ENCODE data around the gene PHLDB1. TPM values are rescaled to one million over a fixed set of nuclear protein-coding genes. Genes with fewer than 3 reads are reported as not detected.

Gene PHLDB1
- polyA plus RNA-seq, 2 of the 4 experiments (the other 2 are of a cell fraction), result 5.9 to 20.0 TPM

DNA sequence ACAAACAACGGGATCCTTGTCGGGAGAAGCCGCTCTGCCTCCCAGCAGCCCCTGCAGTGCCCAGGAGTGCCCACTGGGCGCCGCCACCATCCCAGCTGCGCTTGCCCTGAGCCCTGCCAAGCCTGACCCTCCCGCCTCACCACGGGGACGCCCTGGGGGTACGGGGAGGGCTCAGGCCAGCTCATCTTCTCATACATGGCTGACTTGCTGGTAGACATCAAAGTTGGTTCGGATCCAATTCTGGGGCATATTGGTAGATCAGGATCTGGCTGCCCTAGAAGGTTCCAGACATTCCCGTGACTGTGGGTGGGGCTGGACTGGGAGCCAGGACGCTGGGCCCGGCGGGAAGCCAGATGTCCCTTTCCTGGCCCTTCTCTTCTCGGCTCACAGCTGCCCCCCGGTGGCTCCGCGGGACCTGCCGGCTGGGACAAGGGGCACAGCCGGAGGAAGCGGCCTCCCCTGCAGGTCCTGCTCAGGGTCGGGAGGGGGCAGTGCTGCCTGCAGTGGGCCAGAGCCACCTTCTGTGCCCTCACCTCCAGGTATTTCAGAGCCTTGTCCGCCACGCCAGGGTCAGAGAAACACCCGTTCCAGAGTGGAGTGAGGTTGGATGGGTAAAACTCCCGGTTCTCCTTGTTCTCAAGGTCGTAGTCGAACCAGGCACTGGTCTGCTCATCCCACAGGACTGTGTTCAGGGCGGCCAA lies 82.6 kb downstream of the PHLDB1 start:
- peak; percentile 79 to 93 for DNase-seq (ENCODE audit: low read depth in 1 of 2, low spot score in 1 of 2)
- CTCF ChIA-PET, result interaction anchor here (0.6 to 5.3 kb wide), 63 partner anchors 9 to 902 kb away, joined by 3 to 61 read pairs (median 4); partner anchors contain the start of genes BCL9L, CXCR5, DDX6 and UPK2
- ATAC-seq, result peak; percentile 96
- TF ChIP-seq NPAS2 (CRISPR knock-in tag; IDR thresholded peaks at IDR 0.05; ENCODE audit: borderline replicate concordance) (no peak), ESRRA (IDR thresholded peaks at IDR 0.05; ENCODE audit: borderline replicate concordance, low read length) (no peak), NR3C1 (IDR thresholded peaks at IDR 0.05) (no peak), HOXA7 (CRISPR knock-in tag; IDR thresholded peaks at IDR 0.05) (no peak), MAFK (IDR thresholded peaks at IDR 0.05; ENCODE audit: partially characterized antibody) (no peak), SMC3 (IDR thresholded peaks at IDR 0.05) (peak; percentile 83), POLR2A (IDR thresholded peaks at IDR 0.05; ENCODE audit: low read length) (no peak), RAD21 (conservative IDR thresholded peaks at IDR 0.05 in 1 of 2, IDR thresholded peaks at IDR 0.05 in 1 of 2) (peak; percentile 74 to 78), JUN (IDR thresholded peaks at IDR 0.05) (peak in 1 of 2 experiments; percentile 42; a peak in 1 of 5 replicates), EHF (CRISPR knock-in tag; IDR thresholded peaks at IDR 0.05) (no peak), CHD4 (IDR thresholded peaks at IDR 0.05; ENCODE audit: borderline replicate concordance) (no peak), POLR2AphosphoS2 (conservative IDR thresholded peaks at IDR 0.05; ENCODE audit: low read length) (no peak), CEBPB (IDR thresholded peaks at IDR 0.05) (no peak)
- TF ChIP-seq, protein P1, sequence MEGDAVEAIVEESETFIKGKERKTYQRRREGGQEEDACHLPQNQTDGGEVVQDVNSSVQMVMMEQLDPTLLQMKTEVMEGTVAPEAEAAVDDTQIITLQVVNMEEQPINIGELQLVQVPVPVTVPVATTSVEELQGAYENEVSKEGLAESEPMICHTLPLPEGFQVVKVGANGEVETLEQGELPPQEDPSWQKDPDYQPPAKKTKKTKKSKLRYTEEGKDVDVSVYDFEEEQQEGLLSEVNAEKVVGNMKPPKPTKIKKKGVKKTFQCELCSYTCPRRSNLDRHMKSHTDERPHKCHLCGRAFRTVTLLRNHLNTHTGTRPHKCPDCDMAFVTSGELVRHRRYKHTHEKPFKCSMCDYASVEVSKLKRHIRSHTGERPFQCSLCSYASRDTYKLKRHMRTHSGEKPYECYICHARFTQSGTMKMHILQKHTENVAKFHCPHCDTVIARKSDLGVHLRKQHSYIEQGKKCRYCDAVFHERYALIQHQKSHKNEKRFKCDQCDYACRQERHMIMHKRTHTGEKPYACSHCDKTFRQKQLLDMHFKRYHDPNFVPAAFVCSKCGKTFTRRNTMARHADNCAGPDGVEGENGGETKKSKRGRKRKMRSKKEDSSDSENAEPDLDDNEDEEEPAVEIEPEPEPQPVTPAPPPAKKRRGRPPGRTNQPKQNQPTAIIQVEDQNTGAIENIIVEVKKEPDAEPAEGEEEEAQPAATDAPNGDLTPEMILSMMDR (IDR thresholded peaks at IDR 0.05), result peak; percentile 86
- TF ChIP-seq, protein P2, sequence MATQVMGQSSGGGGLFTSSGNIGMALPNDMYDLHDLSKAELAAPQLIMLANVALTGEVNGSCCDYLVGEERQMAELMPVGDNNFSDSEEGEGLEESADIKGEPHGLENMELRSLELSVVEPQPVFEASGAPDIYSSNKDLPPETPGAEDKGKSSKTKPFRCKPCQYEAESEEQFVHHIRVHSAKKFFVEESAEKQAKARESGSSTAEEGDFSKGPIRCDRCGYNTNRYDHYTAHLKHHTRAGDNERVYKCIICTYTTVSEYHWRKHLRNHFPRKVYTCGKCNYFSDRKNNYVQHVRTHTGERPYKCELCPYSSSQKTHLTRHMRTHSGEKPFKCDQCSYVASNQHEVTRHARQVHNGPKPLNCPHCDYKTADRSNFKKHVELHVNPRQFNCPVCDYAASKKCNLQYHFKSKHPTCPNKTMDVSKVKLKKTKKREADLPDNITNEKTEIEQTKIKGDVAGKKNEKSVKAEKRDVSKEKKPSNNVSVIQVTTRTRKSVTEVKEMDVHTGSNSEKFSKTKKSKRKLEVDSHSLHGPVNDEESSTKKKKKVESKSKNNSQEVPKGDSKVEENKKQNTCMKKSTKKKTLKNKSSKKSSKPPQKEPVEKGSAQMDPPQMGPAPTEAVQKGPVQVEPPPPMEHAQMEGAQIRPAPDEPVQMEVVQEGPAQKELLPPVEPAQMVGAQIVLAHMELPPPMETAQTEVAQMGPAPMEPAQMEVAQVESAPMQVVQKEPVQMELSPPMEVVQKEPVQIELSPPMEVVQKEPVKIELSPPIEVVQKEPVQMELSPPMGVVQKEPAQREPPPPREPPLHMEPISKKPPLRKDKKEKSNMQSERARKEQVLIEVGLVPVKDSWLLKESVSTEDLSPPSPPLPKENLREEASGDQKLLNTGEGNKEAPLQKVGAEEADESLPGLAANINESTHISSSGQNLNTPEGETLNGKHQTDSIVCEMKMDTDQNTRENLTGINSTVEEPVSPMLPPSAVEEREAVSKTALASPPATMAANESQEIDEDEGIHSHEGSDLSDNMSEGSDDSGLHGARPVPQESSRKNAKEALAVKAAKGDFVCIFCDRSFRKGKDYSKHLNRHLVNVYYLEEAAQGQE (IDR thresholded peaks at IDR 0.05), result no peak
- TF ChIP-seq, protein P3, sequence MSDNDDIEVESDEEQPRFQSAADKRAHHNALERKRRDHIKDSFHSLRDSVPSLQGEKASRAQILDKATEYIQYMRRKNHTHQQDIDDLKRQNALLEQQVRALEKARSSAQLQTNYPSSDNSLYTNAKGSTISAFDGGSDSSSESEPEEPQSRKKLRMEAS (IDR thresholded peaks at IDR 0.05), result peak; percentile 60; the same call in 1 of the 2 replicates
- POLR2A ChIA-PET, result interaction anchor here (0.6 to 1.2 kb wide), 5 partner anchors 11 to 395 kb away, joined by 3 to 9 read pairs (median 4); partner anchors contain the start of genes DDX6 and TREH
- Histone ChIP-seq H3K4me1 (peaks cover 11% of the 10 kb centered on the region; the same call in 1 of the 3 replicates), H3K27ac (peak overlapping the region; percentile 91 to 99), H3K4me2 (peak overlapping the region; percentile 69), H3K9me3 (no peaks in the 10 kb centered on the region), H3K4me3 (peak overlapping the region; percentile 34)
- FAIRE-seq, result no peak
- 13% methylated on average over 9 of the region's 30 CpGs for WGBS (ENCODE audit: missing lambda C conversion rate)

DNA sequence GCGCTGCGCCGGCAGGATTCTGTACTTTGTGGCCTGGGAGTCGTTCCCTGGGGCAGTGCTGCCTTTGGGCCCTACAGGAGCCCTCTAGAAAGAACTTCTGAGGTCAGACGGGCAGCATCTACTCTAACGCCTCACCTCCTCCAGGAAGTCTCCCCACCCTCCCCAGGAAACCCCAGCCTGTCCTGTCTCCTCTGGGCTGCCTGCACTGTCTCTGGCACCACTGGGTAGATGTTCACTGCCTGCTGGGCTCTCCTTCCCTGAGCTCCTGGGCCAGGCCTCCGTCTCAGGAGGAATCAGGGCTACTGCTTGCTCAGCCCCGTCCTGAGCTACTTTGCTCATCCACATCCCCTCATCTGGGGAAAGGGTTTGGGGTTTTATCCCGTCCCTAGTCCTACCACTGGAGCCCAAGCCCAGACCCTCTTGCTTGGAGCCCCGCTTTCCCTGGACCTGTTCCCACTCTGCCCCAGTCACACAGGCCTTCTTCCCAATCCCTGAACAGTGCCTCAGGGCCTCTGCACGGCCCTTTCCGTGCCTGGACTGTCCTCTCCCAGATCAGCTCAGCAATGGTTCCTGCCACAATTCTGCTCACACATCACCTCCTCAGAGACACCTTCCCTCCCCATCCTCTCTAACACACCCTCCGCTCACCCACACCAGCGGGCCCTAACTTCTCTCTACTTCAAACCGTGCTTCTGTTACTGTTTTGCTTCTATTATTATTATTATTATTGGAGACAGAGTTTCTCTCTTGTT lies 83.3 kb downstream of the PHLDB1 start:
- no peaks in the 10 kb centered on the region for H3K9me3 ChIP-seq
- H3K4me1 ChIP-seq, result peaks cover 11% of the 10 kb centered on the region; the same call in 1 of the 3 replicates
- POLR2A ChIA-PET, result no interaction called here
- 89% methylated on average over 14 of the region's 15 CpGs for WGBS (ENCODE audit: missing lambda C conversion rate)
- DNase-seq (ENCODE audit: low read depth in 1 of 2, low spot score in 1 of 2) (no peak), FAIRE-seq (no peak), ATAC-seq (peak in 1 of 2 experiments; percentile 4; a peak in 3 of 6 replicates)
- H3K27ac ChIP-seq, result peak overlapping the region; percentile 91 to 99
- peak overlapping the region; percentile 69 for H3K4me2 ChIP-seq
- CTCF ChIA-PET, result interaction anchor here (0.8 to 5.3 kb wide), 41 partner anchors 9 to 372 kb away, joined by 3 to 61 read pairs (median 5); partner anchors contain the start of genes CXCR5, DDX6 and UPK2
- H3K4me3 ChIP-seq, result no peak overlapping the region; the same call in 2 of the 3 replicates
- TF ChIP-seq EP300 (IDR thresholded peaks at IDR 0.05), result no peak
- no peak for TF ChIP-seq HES2 (IDR thresholded peaks at IDR 0.05)
- TF ChIP-seq BHLHE40 (IDR thresholded peaks at IDR 0.05; ENCODE audit: low read depth, low read length), result no peak
- no peak for TF ChIP-seq PHF8 (IDR thresholded peaks at IDR 0.05; ENCODE audit: borderline replicate concordance, low read depth)
- no peak for TF ChIP-seq HDAC2 (IDR thresholded peaks at IDR 0.05)
- TF ChIP-seq, protein P1 (IDR thresholded peaks at IDR 0.05), result no peak
- TF ChIP-seq EHF (CRISPR knock-in tag; IDR thresholded peaks at IDR 0.05), result no peak
- no peak for TF ChIP-seq EHMT2 (IDR thresholded peaks at IDR 0.05; ENCODE audit: low read depth)
- TF ChIP-seq NFE2L2 (conservative IDR thresholded peaks at IDR 0.05; ENCODE audit: low read length), result no peak
- no peak for TF ChIP-seq ZC3H11A (IDR thresholded peaks at IDR 0.05)
- no peak for TF ChIP-seq FOXS1 (CRISPR knock-in tag; IDR thresholded peaks at IDR 0.05)
- no peak for TF ChIP-seq KDM5A (IDR thresholded peaks at IDR 0.05)
- TF ChIP-seq JUN (IDR thresholded peaks at IDR 0.05), result no peak
- no peak for TF ChIP-seq ZFP36 (IDR thresholded peaks at IDR 0.05; ENCODE audit: borderline replicate concordance, partially characterized antibody)
- TF ChIP-seq CBX8 (IDR thresholded peaks at IDR 0.05), result no peak
